ENCODE data around the gene EYA2.

Gene EYA2

DNA sequence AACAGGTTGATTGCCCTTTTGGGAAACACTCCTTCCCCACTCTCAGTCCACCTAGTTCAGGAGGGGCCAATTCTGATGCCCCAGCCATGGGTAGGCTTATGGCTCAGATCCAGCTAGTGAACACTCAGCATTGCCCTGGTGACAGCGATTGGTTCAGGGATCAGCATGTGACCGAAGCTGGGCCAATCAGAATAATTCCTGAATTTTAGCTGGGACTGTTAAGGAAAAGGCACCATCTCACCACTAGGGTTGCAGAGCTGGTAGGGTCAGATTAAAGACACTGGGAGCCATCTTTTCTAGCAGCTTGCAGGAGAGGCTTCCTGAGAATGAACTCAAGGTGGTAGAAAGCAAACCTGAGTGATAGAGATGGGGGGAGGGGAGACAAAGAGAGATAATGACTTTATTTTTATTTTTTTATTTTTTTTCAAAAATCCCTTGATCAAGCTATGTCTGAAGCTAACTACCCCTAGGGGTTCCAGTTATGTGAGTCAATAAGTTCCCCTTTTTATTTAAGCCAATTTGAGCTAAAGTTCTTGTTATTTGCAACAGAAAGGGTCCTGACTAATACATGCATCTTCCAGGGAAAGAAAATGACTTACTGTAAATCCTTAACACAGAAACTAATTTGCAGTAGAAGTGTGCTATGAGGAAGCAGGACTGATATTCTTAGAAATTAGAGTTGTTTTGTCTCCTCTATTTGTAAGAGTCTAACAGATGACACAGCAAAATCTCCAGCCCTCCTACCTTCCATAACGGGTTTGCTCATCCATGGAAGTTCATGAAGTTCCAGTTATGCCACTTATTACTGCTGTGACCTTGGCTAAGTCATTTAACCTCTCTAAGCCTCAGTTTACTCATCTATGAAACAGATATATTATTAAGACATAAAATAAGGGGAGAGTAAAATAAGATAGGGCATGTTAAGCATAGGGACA lies 44.7 kb downstream of the EYA2 start:
- no peak for TF ChIP-seq ZFX (IDR thresholded peaks at IDR 0.05)
- TF ChIP-seq, protein P1, sequence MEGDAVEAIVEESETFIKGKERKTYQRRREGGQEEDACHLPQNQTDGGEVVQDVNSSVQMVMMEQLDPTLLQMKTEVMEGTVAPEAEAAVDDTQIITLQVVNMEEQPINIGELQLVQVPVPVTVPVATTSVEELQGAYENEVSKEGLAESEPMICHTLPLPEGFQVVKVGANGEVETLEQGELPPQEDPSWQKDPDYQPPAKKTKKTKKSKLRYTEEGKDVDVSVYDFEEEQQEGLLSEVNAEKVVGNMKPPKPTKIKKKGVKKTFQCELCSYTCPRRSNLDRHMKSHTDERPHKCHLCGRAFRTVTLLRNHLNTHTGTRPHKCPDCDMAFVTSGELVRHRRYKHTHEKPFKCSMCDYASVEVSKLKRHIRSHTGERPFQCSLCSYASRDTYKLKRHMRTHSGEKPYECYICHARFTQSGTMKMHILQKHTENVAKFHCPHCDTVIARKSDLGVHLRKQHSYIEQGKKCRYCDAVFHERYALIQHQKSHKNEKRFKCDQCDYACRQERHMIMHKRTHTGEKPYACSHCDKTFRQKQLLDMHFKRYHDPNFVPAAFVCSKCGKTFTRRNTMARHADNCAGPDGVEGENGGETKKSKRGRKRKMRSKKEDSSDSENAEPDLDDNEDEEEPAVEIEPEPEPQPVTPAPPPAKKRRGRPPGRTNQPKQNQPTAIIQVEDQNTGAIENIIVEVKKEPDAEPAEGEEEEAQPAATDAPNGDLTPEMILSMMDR (conservative IDR thresholded peaks at IDR 0.05) = no peak
- H3K27ac ChIP-seq = no peak overlapping the region

GRCh38 chr20:46940616-46941015 lies 46.0 kb downstream of the EYA2 start:
- no peak overlapping the region for H3K27ac ChIP-seq
- no peak for TF ChIP-seq ZFX (IDR thresholded peaks at IDR 0.05)
- TF ChIP-seq, protein P1 (conservative IDR thresholded peaks at IDR 0.05) = no peak

GRCh38 chr20:46941404-46941803 lies 46.8 kb downstream of the EYA2 start:
- no peak for TF ChIP-seq ZFX (IDR thresholded peaks at IDR 0.05)
- TF ChIP-seq, protein P1 (conservative IDR thresholded peaks at IDR 0.05) = no peak

GRCh38 chr20:46943861-46944591 lies 49.4 kb downstream of the EYA2 start:
- no peak overlapping the region for H3K27ac ChIP-seq
- no peak for TF ChIP-seq ZFX (IDR thresholded peaks at IDR 0.05)
- TF ChIP-seq, protein P1 (conservative IDR thresholded peaks at IDR 0.05) = no peak

More at GRCh38 chr20:46941404-46941803, 46.8 kb downstream of the EYA2 start:
- no peak overlapping the region for H3K27ac ChIP-seq

DNA sequence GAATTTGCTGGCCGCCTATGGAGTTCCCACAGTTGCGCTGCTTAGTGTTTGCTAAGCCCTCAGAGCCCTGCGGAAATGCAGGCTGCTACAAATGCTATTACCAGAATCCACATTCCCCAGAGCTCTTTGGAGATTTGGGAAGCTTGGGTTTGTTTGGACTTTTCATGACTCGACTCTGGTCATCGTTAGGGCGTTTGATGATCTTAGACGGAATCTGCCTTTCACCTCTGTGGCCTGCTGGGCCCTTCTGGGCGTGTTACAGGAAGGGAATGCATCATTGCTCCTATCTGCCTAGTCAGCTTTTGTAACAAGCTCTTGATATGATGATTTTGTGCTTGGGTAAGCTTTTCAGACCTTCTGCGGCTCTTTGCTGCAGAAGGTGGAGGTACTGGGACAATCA lies 50.8 kb downstream of the EYA2 start:
- H3K27ac ChIP-seq = no peak overlapping the region
- TF ChIP-seq, protein P1 (conservative IDR thresholded peaks at IDR 0.05) = no peak
- no peak for TF ChIP-seq ZFX (IDR thresholded peaks at IDR 0.05)

- TF ChIP-seq ZFX (IDR thresholded peaks at IDR 0.05) = no peak
- TF ChIP-seq, protein P1 (conservative IDR thresholded peaks at IDR 0.05) = no peak
- H3K27ac ChIP-seq = no peak overlapping the region
Observed at GRCh38 chr20:46946181-46946624, 51.6 kb downstream of the EYA2 start.

DNA sequence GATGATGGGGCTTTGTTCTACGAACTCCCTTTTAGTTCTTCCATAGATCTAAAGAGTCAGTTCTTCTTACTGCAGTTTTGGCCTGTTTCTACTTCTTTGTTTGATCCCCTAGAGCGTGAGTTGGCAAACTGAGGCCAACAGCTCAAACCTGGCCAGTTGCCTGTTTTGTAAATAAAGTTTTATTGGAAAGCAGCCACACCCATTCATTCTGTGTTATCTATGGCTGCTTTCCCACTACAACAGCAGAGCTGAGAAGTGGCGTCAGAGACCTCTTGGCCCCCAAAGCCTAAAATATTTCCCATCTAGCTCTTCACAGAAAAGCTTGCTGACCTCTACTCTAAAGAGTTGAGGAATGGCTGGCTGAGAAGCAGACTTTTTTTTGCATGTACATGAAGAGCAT lies 52.2 kb downstream of the EYA2 start:
- TF ChIP-seq ZFX (IDR thresholded peaks at IDR 0.05) = no peak
- TF ChIP-seq, protein P1 (conservative IDR thresholded peaks at IDR 0.05) = no peak
- H3K27ac ChIP-seq = no peak overlapping the region

Measured in C4-2B (cell line).